Tongue (tissue), 2 donors: ENCODE measurements around the gene ZDHHC9. TPM values are rescaled to one million over a fixed set of nuclear protein-coding genes. Genes with fewer than 3 reads are reported as not detected.

Experiments used
- DNase-seq: peaks from one replicate; pipeline ENCODE4 v3.0.0-alpha.2; 2015
- total RNA-seq: library from RNA; depleted of rRNA; stranded (reverse); fragments of >200 nt; gene quantifications from one replicate; pipeline ENCODE4 v1.2.3, GENCODE V29; 2014

Gene ZDHHC9
- total RNA-seq, 1 donor from 2014 or later: 15.0 TPM

DNA sequence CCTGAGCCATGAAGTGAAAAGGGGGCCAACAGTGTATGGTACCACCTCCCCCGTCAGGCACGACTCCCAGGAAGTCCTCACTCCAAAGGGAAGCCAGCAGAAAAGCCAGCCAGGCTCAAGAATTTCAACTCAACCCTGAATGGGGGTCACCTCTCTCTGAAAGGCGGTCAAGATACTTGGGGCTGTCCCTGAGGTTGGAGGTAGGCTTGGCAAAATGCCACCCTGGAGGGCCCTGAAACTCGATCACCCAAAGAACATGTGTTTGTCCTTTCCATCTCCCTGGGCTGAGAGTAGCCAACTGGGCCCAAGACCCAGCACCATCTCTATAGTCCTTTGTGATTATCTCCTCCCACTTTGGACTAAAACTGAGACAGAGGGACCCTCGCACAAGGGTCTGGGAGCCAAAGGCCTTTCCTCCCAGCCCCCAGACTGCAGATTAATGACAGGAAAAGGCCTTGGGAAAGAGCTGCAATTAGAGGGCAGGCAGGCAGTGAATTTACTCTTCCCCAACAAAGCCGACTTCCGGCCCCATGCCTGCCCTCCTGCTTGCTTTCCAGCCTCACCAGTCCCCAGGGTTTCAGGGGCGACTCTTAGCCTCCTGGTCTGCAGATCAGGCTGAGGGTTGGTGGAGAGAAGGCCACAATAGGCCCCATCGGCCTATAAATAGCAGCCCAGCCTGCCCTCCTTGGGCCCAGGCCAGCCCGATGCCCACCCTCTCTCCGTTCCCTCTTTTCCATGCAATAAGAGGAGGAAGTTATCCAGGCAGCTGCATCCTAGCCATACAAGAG lies 58.3 kb downstream of the ZDHHC9 start:
- DNase-seq: no peak

DNA sequence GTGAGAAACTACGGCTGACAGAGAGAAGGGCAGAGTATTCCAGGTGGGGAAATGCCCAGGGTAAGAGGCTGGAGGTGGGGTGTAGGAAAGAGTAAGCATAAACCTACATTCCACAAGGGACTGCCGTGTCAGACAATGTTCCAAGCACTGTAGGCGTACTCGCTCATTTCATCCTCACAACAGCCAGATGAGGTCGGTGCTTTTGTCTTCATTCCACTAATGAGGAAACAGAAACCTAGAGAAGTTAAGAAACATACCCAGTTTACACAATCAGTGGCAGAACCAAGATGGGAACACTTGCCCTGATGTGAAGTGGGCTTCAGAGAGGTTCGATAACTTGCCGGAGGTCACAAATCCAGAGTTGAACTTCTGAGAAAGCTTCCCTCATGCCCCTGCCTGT lies 59.3 kb downstream of the ZDHHC9 start:
- no peak for DNase-seq

DNA sequence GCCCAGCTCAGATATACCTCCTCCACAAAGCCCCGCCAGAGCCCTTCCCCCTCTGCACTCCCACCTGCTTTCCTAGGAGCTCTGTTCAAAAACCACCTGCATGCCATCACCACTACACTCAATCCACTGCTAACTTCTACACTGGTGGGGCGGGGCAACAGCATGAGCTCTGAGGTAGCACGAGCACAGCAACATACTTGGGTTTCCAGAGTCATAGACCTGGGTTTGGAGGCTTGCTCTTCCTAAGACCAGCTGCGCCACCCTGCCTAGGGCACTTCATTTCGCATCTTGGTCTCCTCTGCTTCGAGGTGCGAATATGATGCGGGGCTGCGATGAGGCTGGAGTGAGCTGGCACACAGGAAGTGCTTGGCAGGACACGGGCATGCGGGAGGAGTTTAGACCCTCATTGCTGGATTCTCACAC lies 60.4 kb downstream of the ZDHHC9 start:
- DNase-seq: no peak

DNA sequence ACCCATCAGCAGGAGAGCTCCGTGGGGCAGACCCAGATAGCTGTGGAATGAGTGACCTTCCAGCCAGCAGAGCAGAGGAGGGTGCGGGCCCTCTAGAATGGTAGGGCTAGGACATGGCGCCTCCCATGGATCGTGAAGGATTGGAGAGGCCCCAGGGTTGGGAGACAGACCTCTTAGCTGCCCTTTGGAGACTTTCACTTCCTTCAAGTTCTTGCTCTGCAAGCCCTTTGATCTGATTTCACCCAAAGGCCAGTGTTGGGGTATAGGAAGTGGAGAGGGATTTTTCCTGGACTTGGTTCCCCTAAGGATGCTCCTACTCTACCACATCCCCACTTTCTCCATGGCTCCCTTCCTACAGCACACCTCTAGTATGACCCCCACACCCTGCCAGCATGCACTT lies 61.0 kb downstream of the ZDHHC9 start:
- no peak for DNase-seq

DNA sequence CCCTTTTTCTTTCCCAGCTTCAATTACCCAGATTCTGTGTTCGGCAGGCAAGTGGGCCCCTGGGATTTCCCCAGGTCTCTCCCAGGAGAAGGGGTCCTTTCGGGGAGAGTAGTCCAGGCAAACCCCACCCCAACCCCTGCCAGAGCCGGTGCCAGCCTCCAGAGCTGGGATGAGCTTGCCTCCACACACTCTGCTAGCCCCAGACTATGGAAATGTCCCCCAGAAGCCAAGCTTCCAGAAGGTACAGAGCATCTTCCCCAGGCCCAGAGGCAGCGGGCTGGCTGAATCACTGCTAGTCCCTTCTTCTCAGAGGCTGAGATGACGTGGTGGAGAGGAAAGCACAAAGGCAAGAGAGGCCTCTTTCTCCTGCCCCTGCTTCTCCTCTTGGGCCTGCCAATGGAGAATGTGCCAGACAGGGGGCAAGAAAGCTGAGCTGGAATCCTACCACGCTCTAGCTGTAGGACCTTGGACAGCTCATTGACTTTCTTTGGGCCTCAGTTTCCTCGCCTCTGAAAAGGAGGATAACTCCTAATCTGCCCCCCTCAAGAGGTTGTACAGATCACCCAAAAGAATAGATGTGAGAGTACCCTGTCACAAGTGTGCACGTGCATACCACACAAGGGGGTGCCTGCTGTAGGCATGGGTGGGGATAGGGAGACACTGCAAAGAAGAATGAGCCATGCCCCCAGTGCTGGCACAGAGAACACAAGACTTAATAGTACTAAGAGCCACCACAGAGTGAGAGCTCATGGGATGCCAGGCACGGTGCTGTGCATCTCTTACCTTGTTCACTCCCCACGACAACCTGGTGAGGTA lies 61.8 kb downstream of the ZDHHC9 start:
- no peak for DNase-seq

DNA sequence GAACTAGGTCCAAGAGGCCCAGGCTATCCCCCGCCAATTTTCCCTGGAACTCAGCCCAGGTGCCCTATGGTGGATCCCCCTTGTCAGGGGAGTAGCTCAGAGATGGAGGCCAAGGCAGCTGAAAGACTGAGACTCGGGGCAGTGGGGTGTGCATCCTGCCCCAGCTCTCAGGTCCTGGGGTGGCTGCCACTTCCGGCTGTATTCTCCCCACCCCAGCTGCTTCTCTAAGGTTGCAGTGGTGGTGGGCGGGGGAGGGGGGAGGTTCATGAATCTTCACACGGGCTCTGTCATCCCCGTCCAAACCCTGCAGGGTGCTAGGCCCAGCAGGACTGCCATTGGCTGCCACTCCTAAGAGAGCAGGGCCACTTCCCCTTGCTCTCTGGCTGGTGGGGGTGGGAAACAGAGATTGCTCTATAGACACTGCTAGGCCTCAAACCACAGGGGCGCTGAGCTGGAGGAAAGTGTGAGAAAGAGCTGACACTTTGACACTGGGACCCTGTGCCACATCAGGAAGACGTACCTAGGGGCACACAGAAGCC lies 62.5 kb downstream of the ZDHHC9 start:
- no peak for DNase-seq

DNA sequence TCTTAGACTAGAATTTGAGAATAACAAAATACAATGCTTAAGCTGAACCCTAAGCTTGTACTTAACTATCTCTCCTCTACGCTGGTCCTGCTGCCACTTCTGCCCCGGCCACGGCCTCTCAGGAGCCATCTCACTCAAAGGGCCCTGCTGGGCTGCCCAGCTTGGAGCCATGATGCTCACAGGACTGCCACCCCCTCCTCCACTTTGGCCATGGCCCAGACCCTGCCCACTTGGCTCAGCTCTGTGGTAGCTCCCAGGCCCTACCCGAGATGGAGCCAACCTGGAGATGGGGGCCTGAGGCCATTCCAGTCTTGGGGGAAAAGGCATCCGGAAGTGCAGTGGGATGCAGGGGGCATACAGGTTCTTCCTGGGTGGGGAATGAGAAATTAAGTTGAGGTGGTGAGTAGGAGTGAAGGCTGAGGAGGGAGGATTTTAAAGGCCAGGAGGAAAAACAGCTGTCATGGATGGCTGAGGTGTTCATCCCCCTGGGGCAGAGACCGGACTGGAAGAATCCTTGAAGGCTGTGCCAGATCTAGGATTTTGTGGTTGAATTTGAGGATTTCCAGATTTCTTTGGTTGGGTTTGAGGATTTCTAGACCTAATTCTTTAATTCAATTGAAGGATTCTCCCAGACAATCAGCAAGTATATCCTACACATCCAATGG lies 63.1 kb downstream of the ZDHHC9 start:
- DNase-seq: no peak

DNA sequence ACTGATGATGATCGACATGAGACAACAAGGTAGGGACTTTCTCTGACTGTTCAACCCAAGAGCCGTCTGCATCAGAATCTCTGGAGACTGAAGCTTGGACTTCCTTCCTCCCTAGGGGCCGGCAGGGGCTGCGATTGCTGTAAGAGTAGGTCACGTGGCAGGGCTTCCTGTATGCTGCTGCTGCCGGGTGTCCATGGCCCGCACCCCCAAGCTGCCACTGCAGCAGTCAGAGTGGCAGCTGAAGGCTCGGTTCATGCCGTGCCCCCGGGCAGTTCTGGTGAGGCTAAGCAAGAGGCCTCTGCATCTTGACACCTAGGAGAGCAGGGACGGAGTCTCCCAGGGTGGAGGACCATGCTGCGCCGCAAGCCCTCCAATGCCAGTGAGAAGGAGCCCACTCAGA lies 63.9 kb downstream of the ZDHHC9 start, which contains the start of gene SASH3:
SASH3 (plus strand) TSS at position 203 of the 400 bp plus-strand sequence; CDS start at position 352, 149 bp downstream.
- no peak for DNase-seq

DNA sequence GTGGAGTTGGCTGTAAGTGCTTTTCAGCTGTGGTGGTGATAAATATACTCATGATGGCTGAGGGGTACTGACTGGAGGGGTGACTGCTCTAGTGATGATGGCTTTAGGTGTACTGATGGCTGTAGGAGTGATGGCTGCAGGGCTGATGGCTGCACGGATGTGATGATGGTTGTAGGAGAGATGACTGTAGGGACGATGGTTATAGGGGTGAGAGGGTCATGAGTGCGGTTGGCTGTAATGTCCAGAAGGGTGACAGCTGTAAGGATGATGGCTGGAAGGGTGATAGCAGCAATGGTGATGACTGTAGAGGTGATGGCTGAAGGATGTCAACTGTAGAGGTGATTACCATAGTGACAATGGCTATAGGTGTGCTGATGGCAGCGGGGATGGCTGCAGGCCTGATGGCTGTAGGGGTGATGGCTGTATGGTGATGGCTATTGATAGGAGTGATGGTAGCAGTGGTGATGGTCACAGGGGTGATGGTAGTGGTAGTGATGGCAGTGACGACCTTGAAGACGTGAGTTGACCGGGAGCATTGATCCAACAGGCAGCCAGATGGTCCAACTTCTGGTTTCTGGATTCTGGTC lies 64.5 kb downstream of the ZDHHC9 start:
- DNase-seq: no peak

DNA sequence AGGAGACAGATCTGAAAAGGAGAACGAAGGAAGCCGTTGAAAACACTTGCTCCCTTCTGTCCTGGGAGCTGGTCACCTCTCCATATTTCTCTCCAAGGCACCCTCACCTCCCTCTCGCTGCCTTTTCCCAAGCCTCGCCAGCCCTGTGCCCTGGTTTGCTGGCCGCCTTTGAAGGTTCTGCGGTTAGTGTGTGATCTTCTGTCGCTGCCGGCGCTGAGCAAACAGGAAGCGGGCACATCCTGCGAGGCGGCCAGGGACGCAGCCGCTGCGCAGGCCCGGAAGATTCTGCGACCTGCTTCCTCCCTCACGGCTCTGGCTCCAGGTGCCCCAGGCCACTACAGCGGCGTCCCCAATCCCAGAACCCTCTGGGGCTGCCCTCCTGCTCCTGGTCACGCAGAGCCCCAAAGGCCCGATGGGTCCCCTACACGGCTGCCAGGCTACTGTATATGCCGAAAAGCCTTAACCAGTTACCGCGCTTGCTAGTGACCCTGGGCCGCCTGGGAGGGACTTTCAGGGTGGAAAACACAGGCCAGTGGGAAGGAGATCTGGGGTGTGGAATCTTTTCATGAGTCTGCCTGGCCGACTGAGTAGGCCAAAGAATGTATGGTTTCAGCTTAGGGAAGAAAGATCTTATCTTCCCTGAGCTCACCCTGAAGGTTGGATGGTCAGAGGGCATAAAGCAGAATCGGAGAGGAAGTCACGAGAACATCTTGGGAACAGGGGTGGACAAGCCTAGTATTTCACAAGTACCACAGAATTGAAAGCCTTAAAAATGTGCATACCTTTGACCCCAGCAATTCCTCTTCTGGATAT lies 66.3 kb downstream of the ZDHHC9 start:
- DNase-seq: no peak

DNA sequence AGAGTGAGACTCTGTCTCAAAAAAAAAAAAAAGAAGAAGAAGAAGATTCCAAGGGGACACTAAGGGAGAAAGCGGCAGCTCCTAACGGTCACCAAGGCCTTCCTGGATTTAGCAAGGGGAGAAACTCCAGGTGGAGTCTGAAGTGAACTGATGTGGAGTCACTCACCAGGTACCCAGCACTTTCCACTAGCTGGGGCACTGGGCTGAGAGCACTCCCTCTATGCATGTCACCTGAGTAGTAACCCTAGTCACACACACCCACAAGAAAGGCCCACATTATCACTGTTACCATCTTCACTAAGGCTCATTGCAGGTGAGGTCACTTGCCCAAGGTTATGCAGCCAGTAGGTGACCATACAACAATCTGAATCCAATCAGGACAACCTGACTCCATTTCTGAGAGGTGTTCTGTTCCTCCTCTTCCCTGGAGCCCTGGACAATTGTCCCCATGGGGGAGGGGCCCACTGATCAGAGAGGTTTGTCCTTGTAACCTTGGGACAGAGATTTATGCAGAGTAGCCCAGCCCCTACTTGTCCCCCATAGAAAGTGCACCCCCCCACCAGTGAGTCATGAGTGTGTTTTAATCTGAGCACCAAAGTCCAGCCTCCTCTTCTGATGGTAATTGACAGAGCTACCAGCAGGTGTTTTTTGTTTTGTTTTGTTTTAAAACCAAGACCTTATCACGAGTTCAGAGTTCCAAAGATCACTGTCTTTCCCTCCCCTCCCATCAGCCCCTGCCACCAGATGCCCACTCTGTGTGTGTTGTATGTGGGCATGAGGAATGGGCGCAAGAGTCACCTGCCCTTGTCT lies 69.8 kb downstream of the ZDHHC9 start:
- no peak for DNase-seq

DNA sequence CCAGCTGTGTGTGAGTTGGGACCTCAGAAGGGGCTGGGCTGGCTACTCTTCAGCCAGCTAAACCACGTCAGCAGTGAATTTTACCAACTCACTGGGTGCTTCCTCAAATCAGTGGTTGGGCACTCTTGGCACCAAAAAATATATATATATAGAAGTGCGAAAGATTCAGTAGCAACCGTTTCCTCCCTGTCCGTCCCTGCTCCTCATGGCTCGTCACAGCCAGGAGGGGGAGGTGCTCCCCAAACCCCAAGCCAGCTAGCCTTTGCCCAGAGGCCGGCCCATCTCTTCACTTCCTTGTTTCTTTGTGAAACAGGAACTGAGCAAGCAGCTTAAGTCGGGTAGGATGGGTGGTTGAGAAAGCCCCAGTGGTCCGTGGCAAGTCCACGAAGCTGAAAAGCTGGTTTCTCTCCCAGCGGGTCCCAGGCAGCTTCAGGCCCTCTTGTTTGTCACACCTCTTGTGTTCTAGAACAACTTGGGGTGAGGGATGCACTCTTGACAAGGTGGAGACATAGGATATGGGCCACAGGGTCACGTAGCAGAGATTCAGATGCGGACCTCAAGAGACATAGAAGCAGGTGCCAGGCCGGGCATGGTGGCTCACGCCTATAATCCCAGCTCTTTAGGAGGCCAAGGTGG lies 70.8 kb downstream of the ZDHHC9 start:
- peak; percentile 5 for DNase-seq

DNA sequence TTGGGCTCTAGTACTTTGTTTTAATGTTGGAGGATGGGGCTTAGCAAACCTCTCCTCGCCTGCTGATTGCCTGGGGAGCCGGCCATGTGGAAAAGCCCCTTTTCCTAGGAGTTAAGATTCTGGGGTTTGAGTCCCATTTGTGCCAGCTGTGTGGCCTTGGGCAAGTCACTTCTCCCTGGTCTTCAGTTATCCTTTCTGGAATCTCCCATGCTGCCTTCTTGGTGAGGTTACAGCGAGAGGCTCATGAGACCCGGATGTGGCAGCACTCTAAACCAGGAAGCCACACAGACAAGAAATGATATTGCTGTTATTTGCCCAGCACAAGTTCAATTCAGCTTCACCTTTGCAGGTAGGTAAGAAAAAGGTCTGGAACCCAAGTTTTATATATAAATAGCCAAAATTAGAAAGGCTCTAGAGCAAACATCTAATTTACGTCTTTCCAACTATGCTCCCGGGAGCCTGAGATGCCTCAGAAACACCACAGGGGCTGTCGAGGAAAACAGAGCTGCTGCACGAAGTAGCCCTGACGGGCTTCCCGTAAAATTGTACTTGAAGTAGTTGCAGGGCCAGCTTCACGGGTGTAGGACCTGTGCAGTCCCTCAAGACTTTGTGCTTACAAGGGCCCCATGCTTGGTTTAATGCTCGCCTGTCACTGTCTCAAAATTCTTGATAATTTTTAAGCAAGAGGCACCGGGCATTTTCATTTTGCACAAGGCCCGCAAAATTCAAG lies 72.3 kb downstream of the ZDHHC9 start:
- no peak for DNase-seq

DNA sequence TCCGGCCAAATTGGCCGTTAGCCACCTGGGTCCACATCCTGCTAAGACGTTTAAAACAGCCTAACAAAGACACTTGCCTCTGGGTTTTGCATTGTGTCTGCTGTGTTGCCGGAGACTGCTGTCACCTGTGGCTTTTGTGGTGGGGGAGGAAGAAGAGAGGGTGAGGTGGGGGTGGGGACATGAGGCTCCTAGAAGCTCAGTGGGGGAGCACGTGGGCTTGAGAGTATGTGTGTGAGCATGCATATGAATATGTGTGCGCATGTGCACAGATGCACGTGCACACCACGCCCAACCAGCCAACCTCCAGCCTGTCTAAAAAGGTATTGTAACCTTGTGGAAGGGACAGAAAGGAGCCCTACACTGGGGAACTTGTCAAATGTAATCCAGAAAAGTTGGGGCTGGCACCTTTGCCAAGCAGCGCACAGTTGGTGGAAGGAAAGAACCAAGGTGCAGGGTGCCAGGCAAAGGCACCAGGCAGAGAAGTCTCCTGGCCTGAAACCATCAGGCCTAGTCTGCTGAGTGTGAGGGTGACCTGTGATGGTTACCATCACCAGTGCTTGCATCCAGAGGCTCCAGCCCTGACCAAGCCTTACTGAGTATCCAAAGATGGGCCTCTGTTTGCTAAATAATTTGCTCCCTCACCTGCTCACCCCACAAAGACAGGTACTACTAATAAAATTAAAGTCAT lies 74.1 kb downstream of the ZDHHC9 start:
- DNase-seq: no peak

DNA sequence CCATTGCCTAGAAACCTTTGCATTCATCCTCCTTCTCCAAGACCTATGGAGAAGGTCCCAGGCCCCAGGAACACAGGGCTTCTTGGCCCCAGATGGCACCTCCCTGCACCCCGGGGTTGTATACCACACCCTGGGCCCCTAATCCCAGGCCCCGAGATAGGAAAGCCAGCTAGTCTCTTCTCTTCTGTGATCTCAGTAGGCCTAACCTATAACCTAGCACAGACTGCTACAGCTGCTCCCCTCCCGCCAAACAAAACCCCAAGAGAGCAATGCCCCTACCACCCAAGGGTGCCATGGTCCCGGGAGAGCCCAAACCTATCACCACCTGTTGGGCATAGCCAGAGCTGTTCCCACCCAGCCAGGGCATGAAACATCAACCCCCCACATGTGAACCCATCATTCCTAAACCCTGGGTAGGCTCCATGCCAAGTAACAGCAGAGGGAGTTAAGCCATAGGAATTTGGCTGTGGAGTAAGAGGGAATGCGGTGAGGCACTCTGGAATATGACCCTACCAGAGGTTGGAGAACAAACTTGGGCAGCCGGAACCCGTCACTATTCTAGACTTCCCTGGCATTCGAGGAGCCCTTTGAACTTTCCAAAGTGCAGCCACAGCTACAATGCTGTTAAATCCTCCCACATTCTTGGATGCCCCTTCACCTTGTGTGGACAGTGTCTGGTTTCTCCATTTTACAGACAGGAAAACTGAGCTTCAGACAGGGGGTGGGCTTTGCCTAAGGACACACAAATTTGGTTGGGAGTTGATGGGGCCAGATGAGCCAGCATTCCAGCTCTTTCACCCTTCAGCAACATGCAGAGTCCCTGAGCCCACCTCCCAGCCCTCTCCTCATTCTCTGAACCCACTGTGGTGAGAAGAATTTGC lies 74.9 kb downstream of the ZDHHC9 start:
- DNase-seq: peak; percentile 45

DNA sequence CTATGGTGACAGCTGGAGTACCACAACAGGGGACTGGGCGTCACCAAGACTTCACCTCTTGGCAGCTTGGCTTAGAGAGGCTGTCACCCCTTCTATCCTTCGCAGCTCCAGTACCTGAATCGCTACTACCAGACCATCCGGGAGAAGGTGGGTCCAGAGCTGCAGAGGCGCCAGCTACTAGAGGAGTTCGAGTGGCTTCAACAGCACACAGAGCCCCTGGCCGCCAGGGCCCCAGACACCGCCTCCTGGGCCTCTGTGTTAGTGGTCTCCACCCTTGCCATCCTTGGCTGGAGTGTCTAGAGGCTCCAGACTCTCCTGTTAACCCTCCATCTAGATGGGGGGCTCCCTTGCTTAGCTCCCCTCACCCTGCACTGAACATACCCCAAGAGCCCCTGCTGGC lies 75.5 kb downstream of the ZDHHC9 start:
- DNase-seq: no peak

DNA sequence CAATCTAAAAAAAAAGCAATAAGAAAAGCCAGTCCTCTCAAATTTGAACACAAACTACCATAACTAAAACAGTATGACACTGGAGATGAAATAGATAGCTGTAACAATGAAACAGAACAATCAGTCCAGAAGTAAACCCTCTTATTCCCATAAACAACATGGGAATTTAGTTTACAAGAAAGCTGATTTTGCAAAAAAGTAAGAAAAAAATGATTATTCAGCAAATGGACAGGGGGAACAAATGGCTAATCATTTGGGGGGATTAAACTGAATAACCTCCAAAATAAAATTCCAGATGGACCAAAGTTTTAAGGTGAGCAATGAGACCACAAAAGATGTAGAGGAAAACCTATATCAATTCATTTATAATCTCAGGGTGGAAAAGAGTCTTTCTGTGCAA lies 80.0 kb downstream of the ZDHHC9 start:
- no peak for DNase-seq

DNA sequence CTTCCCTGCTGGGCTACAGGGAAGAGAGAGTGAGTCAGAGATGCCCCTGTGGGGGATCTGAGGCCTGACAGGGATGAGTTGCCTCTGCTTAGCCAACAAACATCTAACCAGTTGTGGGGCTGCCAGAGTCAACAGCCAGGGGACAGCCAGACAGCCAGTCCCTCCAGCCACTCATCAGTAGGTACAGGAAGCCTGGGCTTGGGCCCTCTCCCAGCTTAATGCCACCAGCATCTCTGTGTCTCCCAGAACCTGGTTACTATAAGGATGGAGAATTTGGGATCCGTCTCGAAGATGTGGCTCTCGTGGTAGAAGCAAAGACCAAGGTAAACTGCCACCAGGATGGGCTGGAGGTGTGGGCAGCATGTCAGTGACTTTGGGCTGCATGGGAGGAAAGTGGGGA lies 81.2 kb downstream of the ZDHHC9 start:
- no peak for DNase-seq
